ENCODE results near the gene ADGRV1.
A peak's percentile ranks its signal among the peaks of the same experiment; 100 is the strongest.

Gene ADGRV1

DNA sequence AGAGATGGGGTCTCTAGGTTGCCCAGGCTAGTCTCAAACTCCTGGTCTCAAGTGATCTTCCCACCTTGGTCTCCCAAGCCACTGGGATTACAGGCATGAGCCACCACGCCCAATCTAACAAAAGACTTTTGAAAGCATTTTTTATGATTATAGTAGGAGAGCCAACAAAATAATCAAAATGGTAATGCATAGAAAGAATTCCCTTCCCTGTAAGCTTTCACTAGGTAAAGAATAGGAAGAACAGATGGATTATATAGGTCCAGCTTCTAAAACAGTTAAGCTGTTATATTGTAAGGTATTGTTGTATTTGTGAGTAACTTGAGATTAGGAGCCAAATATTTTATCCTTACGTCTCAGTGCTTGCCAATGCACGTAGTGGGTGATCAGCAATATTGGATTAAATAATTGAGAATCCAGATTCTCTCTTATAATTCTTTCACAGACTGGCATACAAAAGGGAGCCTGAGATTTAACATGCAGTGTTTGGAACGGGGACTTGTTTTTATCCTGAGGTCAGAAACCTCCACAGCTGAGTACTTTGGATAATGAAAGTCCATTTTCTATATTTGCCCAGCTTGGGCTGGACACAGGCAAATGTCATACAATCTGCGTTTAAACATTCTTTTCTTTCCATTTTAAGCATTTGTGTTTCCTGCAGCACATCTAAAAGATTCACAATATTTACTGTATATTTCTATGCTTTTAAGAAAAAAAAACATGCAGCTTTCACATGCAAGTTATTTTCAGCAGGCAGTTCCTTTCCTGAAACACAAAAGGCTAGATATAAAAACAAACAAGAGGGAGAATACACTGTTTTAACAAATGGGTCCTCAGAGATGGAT lies 586.1 kb downstream of the ADGRV1 start:
- TF ChIP-seq, protein P1, sequence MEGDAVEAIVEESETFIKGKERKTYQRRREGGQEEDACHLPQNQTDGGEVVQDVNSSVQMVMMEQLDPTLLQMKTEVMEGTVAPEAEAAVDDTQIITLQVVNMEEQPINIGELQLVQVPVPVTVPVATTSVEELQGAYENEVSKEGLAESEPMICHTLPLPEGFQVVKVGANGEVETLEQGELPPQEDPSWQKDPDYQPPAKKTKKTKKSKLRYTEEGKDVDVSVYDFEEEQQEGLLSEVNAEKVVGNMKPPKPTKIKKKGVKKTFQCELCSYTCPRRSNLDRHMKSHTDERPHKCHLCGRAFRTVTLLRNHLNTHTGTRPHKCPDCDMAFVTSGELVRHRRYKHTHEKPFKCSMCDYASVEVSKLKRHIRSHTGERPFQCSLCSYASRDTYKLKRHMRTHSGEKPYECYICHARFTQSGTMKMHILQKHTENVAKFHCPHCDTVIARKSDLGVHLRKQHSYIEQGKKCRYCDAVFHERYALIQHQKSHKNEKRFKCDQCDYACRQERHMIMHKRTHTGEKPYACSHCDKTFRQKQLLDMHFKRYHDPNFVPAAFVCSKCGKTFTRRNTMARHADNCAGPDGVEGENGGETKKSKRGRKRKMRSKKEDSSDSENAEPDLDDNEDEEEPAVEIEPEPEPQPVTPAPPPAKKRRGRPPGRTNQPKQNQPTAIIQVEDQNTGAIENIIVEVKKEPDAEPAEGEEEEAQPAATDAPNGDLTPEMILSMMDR (IDR thresholded peaks at IDR 0.05; ENCODE audit: insufficient read depth, low read depth, low read length, missing control alignments): no peak

DNA sequence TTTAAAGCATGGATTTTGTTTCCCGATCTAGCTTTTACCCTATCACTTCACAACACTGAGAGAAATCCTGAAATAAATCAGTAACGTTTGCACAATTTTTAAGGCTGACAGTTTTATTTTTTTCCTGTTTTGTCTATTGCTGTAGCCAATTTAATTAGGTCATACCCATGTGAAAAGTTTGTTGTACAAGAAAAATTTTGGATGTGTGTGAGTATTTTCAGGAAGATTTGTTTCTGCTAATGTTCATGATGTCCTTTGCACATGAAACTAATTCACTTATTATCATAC lies 586.7 kb downstream of the ADGRV1 start:
- DNase-seq (ENCODE audit: low read depth): no peak
- TF ChIP-seq, protein P1 (IDR thresholded peaks at IDR 0.05; ENCODE audit: insufficient read depth, low read depth, low read length, missing control alignments): no peak

More for the DNA sequence above, 586.1 kb downstream of the ADGRV1 start:
- DNase-seq (ENCODE audit: low read depth): no peak
- no peak overlapping the region for H3K4me3 ChIP-seq (ENCODE audit: low read length)

DNA sequence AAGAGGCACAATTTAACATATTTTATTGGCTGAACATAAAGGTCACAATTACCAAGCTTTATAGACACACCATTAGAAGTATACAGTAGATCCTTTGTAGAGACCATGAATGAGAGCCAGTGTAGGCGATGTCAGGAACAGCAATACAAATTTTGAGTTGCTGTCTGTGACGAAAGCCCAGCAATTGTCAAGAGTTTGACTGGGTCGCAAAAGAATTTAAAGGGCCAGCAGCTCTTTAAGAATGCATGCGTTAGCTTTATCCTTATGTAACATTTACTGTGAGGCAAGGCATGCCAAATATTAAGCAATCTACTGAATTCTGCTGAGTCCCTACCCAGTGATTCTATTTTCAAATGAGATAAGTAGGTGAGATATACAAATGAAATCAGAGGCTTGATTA lies 587.6 kb downstream of the ADGRV1 start:
- TF ChIP-seq, protein P1 (IDR thresholded peaks at IDR 0.05; ENCODE audit: insufficient read depth, low read depth, low read length, missing control alignments): no peak
- DNase-seq (ENCODE audit: low read depth): peak; percentile 70
- no peak overlapping the region for H3K4me3 ChIP-seq (ENCODE audit: low read length)

More for the DNA sequence above, 586.7 kb downstream of the ADGRV1 start:
- no peak overlapping the region for H3K4me3 ChIP-seq (ENCODE audit: low read length)

DNA sequence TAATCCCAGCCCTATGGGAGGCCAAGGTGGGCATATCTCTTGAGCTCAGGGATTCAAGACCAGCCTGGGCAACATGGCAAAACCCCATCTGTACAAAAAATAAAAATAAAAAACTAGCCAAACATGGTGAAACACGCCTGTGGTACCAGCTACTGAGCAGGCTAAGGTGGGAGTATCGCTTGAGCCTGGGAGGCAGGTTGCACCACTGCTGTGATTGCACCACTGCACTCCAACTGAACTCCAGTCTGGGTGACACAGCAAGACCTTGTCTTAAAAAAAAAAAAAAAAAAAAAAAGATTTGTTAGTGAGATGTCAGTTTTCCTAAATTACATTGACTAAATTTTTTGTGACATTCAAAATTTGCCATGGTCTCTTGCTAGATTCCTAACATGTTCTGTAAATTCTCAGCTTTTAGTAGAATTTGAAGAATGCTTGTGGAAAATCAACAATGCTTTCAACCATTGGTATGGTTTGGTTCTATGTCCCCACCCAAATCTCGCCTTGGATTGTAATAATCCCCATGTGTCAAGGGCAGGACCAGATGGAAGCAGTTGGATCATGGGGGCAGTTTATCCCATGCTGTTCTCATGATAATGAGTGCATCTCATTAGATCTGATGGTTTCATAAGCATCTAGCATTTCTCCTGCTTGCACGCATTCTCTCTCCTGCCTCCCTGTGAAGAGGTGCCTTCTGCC lies 588.5 kb downstream of the ADGRV1 start:
- DNase-seq (ENCODE audit: low read depth): peak; percentile 67
- TF ChIP-seq, protein P1 (IDR thresholded peaks at IDR 0.05; ENCODE audit: insufficient read depth, low read depth, low read length, missing control alignments): no peak
- no peak overlapping the region for H3K4me3 ChIP-seq (ENCODE audit: low read length)

DNA sequence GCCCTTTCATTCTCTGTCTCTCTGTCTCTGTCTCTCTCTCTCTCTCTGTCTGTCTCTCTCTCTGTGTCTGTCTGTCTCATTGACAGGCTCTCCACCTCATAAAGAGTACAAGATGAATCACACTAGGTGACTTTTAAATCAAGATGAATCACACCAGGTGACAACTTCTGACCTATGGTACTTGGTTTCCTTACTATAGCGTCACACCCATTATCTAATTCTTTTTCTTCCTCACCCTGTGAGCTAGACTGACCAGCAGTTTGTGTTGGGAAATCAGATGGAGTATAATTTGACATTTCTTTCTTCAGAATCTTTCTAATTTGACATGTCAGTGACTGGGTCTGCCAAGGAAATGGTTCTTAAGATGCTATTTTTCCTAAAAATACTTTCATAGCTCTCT lies 591.6 kb downstream of the ADGRV1 start:
- H3K4me3 ChIP-seq (ENCODE audit: low read length): no peak overlapping the region
- DNase-seq (ENCODE audit: low read depth): peak; percentile 65
- TF ChIP-seq, protein P1 (IDR thresholded peaks at IDR 0.05; ENCODE audit: insufficient read depth, low read depth, low read length, missing control alignments): no peak

DNA sequence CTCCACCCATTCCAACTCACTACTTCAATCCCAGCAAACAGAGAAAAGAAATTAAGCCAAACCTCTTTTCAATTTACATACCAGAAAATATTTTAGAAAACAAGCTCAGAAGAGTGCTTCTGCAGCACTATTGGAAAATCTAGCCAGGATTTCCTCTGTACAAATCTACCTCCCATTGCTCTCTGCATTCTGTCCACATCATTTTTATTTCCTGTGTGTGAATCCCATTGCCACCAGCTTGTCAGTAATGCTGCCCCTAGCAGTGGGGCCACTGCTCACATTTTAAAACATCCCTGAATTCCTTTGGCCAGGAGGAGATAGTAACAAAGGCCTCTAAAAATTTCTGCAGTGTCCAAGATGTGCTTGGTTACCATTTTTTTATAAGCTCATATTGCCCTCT lies 592.0 kb downstream of the ADGRV1 start:
- TF ChIP-seq, protein P1 (IDR thresholded peaks at IDR 0.05; ENCODE audit: insufficient read depth, low read depth, low read length, missing control alignments): no peak
- no peak overlapping the region for H3K4me3 ChIP-seq (ENCODE audit: low read length)
- DNase-seq (ENCODE audit: low read depth): no peak

Data from epithelial cell of esophagus (primary cell).